NCI-H2196 treated with DMSO at 0.1 percent for 48 hours (cell line): ENCODE results near the gene GFY.
"Not testable (repeated sequence)": the region's sequence is repeated elsewhere in the genome, so short reads cannot be mapped to it uniquely, and the experiment has no call there.

Source experiments
- DNase-seq: peaks from one replicate; lab custom pipeline; 2025; ENCODE audit not compliant: unreplicated experiment; lab: John Stamatoyannopoulos, UW

Gene GFY

DNA sequence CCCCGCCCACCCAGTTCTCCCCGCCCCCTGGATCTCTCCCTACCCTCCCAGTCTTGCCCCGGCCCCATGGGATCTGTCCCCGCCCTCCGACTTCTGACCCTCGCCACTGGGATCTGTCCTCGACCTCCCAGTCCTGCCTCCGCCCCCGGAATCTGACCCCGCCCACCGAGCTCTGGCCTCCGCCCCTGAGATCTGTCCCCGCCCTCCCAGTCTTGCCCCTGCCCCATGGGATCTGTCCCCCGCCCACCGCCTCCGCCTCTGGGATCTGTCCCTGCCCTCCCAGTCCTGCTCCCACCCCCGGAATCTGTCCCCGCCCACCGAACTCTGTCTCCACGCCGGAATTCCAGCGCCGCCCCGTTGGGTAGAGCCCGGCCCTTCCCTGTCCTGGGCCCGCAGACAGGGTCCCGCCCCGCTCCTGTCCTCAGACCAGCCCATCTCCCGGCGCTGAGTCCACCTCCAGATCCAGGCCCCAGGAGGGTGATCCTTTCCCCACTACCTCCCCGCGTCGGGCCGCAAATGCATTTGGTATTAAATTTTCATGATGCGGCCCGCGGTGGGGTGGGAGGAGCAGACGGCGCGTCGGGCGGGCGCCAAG lies 17.7 kb downstream of the GFY start:
- peak; percentile 86 for DNase-seq

- peak; percentile 96 for DNase-seq
Measured at GRCh38 chr19:49443366-49444099, 18.3 kb downstream of the GFY start.

DNA sequence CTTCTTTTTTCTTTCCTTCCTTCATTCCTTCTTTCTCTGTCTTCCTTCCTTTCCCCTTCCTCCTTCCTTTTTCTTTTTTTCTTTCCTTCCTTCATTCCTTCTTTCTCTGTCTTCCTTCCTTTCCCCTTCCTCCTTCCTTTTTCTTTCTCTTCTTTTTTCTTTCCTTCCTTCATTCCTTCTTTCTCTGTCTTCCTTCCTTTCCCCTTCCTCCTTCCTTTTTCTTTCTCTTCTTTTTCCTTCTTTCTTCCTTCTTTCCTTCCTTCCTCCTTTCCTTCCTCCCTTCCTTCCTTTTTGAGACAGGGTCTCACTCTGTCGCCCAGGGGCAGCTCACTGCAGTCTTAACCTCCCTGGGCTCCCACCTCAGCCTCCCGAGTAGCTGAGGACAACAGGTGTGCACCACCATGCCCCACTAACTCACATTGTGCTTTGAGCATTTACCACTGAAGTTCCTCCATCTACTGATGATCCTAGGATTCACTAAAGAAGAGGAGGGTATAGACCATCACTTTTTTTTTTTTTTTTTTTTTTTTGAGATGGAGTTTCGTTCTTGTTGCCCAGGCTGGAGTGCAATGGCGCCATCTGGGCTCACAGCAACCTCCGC lies 19.0 kb downstream of the GFY start:
- DNase-seq = not testable (repeated sequence)

DNA sequence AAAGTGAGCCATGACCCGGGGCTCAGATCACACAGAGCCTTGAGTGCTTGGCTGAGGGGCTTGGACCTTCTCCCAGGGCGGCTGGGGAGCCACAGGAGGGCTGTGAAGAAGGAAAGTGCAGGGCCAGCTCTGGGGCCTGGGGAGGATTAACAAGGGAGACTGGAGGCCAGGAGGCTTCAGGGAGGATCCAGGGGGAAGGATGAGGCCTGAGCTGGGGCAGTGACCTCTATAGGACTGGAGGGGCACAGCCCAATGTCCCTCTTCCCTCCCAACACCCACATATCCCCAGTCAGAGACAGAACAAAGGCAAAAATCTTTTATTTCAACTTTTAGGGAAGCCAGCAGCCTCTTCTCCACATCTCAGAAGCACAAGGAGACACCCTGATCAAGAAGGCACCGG lies 20.8 kb downstream of the GFY start:
- no peak for DNase-seq

- DNase-seq = no peak
Measured at GRCh38 chr19:49447485-49448431, 22.6 kb downstream of the GFY start.

DNA sequence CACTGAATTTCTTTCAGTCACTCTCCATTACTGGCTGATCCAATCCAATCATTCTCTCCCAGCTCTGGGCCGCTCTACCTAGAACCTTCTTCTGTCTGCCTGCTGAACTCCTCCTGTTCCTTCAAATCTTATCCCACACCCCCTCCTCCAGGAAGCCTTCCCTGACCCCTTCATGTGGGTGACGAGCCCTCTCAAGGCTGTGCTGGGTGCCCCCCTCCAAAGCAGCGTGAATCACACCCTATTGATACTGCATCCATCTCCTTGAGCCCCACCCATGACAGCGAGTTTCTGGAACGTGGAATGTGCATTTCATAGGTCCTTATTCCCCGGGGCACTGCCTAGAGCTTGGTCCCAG lies 23.2 kb downstream of the GFY start:
- no peak for DNase-seq

DNA sequence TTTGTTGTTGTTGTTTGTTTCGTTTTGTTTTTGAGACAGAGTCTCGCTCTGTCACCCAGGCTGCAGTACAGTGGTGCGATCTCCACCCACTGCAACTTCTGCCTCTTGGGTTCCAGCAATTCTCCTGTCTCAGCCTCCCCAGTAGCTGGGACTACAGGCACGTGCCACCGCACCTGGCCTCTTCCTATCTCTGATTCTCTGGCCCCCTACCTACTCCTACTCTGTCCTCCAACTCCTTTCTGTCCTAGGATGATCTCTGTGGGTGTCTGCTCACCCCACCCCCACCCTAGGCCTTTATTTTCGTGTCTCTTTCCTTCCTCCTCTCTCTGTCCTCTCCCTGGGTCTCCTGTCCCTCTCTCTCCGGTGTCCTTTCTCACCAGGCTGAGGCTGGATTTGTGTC lies 25.2 kb downstream of the GFY start:
- DNase-seq = no peak

DNA sequence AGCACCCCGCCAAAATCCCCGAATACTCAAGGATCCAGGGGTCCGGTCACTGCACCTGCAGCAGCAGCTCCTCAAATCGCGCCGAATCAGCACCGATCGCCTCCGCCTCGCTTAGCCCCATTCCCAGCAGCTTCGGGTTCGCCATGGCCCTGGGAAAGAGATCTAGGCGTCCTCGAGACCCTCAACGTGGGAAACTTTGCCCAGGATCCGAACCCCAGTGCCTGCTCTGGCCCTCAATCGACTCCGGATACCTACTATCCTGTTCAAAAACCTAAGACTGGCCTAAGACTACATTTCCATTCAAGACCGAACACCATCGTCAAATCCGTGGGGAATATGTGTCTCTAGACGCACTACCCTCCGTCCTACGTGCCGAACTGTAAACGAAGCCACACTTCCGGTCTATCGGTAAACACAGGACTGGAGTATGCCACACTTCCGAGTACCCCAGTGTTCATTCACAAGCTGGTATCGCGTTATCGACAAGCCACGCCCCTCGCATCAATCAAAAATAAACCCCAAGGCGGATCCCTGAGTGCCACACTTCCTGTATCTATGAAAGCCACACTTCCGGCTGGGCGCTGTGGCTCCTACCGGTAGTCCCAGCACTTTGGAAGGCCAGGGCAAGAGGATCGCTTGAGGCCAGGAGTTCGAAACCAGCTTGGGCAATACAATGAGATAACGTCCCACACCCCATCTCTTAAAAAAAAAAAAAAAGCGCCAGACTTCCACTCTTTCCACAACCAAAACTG lies 26.4 kb downstream of the GFY start, which contains the start of gene PIH1D1:
PIH1D1 (minus strand) TSS at position 385 of the 752 bp plus-strand sequence; CDS start at position 145, 240 bp downstream.
- DNase-seq = peak; percentile 99

DNA sequence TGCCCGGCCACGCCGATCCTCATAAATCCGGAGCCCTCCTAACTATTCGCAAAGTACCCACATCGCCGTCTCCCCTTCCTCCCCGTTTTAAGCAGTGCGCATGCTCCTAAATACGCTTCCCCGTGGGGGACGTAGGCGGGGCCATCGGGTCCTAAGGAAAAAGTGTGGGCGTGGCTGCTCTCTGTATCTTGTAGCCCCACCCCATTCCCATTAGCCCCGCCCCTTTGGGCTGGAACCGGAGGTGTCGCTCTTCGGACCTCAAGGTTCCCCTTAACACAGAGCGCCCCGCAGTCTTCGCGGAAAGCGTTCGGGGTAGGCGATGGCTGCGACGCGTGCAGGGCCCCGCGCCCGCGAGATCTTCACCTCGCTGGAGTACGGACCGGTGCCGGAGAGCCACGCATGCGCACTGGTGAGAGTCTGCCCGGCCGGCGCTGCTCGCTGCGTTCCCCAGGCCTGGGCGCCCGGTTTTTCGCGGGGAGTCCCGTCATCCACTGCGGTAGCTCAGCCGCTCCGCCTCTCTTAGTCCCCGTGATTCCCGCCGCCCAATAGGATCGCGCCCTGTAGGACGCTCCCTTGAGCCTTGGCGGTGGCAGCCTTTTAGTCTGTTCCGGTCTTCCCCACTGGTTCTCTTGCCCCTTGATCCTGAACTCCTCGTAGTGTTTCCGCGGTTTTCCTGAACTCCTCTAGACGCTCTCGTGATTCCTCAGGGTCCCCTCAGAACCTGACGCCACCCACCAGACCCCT lies 28.0 kb downstream of the GFY start, which contains the start of gene ALDH16A1:
ALDH16A1 (plus strand) TSS at position 213 of the 744 bp plus-strand sequence; CDS start at position 320, 107 bp downstream.
- peak; percentile 96 for DNase-seq

DNA sequence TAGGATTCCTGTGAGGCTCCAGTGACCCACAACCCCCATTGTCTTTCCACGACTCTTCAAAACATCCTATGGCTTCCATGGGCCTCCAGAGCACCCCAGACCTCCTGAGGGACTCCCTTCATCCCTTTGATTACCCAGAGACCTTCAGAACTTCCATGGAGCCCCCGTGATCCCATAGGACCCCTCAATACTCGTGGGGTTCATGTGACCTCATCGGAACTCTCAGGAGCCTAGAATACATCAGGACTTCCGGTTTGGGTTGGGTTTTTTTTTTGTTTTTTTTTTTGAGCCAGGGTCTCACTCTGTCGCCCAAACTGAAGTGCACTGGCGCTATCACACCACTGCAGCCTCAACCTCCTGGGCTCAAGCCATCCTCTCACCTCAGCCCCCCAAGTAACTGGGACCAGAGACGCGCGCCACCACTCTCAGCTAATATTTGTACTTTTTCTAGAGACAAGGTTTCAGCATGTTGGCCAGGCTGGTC lies 28.6 kb downstream of the GFY start:
- DNase-seq = no peak

- no peak for DNase-seq
Measured at GRCh38 chr19:49455773-49456172, 30.6 kb downstream of the GFY start.

- DNase-seq = no peak
Measured at GRCh38 chr19:49456326-49456725, 31.1 kb downstream of the GFY start.

- no peak for DNase-seq
Measured at GRCh38 chr19:49458567-49458903, 33.3 kb downstream of the GFY start.

- DNase-seq = no peak
Measured at GRCh38 chr19:49459388-49459787, 34.2 kb downstream of the GFY start.

DNA sequence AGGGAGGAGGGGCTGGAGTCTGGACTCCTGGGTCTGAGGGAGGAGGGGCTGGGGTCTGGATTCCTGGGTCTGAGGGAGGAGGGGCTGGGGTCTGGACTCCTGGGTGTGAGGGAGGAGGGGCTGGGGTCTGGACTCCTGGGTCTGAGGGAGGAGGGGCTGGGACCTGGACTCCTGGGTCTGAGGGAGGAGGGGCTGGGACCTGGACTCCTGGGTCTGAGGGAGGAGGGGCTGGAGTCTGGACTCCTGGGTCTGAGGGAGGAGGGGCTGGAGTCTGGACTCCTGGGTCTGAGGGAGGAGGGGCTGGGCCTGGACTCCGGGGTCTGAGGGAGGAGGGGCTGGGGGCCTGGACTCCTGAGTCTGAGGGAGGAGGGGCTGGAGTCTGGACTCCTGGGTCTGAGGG lies 35.9 kb downstream of the GFY start:
- not testable (repeated sequence) for DNase-seq

DNA sequence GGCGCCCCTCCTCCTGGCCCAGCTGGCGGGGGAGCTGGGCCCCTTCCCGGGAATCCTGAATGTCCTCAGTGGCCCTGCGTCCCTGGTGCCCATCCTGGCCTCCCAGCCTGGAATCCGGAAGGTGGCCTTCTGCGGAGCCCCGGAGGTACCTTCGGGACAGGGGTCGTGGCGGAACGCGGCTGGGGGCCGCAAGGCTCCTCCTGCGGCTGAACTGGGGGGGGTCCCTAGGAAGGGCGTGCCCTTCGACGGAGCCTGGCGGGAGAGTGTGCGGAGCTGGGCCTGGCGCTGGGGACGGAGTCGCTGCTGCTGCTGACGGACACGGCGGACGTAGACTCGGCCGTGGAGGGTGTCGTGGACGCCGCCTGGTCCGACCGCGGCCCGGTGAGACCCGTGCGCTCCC lies 36.5 kb downstream of the GFY start:
- DNase-seq = no peak

DNA sequence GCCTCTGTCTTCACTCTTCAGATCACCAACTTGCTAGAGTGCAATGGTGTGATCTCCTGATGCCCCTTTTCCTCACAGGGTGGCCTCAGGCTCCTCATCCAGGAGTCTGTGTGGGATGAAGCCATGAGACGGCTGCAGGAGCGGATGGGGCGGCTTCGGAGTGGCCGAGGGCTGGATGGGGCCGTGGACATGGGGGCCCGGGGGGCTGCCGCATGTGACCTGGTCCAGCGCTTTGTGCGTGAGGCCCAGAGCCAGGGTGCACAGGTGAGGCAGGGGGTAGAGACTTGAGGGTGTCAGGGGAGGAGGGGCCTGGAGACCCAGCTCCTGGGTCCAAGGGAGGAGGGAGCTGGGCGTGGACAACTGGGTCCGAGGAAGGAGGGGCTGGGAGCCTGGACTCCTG lies 37.3 kb downstream of the GFY start:
- DNase-seq = no peak

GRCh38 chr19:49463960-49464740 lies 39.0 kb downstream of the GFY start:
- no peak for DNase-seq

GRCh38 chr19:49465371-49465770 lies 40.2 kb downstream of the GFY start:
- DNase-seq = no peak
